Activated CD4-positive, alpha-beta T cell treated with anti-CD3 and anti-CD28 coated beads, Interleukin-2, amount 50 U/mL, for 4 hours (primary cell): Measurements from ENCODE around the gene TLX2.

Source experiments
- DNase-seq, 2 experiments: peaks; one replicate each; pipeline ENCODE4 v3.0.0-alpha.2; 2020

Gene TLX2

DNA sequence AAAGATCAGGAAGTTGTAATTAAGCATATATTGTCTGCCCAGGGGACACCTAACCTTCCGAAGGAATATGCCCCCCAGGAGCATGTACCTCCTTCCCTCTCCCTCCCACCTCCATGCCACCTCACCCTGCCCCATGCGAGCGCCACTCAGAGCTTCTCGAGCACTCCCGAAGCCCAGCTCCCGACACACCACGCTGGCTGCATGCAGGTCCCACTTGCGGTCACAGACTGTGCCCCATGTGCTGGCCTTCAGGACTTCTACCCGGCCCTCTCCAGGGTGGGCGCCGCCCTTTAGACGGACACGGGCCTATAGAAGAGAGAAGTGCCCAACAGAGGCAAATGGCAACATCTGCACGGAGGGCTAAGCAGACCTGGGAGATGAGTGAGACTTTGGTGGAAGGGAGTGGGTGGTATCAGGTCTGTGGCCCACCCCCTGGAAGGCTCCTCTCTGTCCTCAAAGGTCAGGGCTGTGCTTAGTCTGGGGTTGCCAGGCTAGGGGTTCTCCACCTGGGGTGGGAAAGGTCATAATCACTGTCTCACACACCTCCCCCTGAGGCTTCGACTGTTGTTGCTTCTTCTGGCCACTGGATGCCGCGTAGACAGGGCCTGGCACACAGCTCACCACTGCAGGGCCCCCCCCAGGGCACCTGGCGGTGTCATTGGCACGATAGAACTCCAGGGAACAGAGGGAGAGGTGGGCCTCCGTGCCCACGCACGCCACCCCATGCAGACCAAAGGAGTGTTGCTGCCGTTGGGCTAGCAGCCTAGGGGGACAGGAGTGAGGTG lies 22.1 kb downstream of the TLX2 start:
- DNase-seq = no peak

- no peak for DNase-seq
Measured at GRCh38 chr2:74537140-74537539, 22.9 kb downstream of the TLX2 start.

- DNase-seq = no peak
Measured at GRCh38 chr2:74538881-74539339, 24.7 kb downstream of the TLX2 start.

GRCh38 chr2:74540291-74540690 lies 26.0 kb downstream of the TLX2 start:
- no peak for DNase-seq

DNA sequence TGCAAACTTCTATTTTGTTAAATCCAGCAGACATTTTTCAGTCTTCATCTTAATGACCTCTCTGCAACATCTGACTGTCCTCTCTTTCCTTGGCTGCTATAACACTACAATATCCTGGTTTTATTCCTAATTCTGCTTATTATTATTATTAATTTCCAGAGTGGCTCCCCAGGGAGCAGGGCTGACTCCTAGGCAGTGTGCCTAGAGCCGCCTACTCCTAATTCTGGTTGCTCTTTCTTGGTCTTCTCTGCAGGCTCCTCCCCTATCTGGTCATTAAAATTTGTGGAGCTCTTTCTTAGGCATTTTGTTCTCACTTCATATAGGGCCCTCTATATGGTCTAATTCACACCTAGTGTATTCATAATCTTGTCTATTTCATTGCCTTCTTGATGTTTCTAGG lies 28.7 kb downstream of the TLX2 start:
- DNase-seq = no peak

GRCh38 chr2:74544634-74545033 lies 30.4 kb downstream of the TLX2 start:
- DNase-seq = no peak

DNA sequence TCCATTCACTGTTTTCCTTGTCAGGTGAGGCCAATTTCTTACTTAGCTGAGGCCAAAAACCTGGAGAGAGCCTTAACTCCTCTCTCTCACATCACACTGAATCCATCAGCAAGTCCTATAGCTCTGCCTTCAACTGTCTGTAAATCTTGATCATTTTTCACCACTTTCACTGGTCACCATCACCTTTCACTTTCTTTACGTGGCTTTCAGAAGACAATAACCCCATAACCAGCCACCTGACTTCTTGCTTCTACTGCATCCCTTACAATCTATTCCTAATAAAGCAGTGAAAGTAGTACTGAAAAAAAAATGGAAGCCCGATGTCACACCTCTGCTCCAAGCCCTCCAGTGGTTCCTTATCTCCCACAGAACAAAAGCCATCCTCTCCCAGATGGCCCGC lies 31.8 kb downstream of the TLX2 start:
- no peak for DNase-seq

DNA sequence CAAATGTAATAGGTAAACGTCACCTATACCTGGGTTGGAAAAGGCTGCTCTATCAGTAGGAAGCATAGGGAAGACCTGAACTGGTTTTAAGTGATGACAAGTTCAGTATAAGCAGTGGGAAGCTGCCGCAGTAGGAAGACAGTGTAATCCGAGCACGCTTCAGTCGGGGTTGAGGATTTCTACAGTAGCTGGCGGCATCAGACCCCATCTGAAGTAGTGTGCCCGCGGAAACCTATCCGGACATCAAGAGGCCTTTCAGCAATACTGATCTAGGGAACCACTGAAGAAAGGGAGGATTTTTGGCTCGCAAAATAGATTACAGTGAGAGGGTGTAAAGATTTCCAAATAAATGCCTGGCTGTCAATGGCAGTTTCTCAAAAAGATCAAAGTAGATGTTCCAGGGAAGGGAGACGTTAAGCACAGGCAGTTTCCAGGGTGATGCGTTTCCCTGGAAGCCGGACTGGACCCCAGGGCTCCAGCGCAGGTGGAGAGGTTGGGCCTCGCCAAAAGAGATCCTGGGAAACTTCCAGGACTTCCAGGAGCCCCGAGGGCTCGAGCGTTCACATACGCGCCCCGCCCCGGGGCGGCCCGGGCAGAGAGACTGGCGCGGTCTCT lies 34.1 kb downstream of the TLX2 start:
- DNase-seq = no peak

- DNase-seq = no peak
Measured at GRCh38 chr2:74548900-74549826, 34.9 kb downstream of the TLX2 start.

DNA sequence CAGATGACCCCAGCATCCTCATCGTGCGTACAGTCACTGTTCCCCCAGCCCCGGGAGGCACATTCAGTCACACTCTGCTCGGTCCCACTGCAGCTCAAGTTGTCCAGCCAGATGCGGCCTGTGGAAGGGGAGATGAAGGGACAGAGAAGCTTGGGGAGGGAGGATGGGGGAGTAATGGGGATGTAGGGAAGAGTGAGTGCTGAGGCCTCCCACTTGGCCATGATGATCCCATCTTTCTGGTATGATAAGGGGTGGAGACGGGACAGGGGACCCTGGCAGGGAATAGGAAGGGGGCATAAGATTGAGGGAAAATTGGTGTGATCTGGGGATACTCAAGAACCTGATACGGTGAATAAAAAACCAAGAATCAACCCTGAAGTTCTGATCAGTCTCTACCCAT lies 36.0 kb downstream of the TLX2 start:
- no peak for DNase-seq

GRCh38 chr2:74551530-74551929 lies 37.3 kb downstream of the TLX2 start:
- DNase-seq = no peak

GRCh38 chr2:74551942-74552913 lies 38.0 kb downstream of the TLX2 start:
- DNase-seq = no peak

DNA sequence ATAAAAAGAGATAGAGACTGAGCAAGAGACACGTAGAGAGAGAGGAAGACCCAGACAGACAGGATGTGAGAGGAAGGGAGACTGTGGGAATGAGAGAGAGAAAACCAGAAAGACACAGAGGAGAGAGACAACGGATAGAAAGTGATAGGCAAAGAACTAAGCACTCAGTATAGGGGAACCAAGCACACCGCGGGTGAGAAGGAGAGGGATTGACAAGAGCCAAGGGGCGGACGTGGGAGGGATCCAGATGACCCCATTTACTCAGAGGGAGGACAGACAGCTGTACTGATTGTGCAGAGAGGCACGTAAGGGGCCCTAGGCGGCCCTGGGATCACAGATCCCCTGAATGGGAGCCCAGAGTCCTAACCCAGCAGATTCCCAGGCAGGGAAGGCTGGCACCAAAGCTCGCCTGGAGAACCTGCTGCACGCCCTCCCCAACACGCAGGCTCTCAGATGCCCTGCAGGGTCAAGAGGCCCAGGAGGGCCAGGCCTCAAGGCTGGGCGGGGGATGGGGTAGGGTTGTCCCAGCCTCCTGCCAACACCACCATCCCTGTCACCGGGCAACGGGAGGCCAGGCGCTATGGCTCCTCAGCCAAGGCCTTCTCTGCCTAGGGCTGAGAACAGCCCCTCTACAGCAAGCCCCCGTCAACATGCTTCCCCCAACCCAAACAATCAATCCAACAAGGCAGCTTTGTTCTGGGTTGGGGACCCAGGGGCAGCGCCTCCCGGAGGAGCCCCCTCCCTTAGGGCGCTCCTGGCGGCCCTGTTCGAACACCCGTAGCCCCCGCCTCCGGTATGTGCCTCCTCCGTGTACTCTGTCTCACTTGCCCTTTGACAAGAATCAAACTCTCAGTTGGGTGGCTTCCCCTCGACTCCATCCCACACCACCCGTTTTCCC lies 38.9 kb downstream of the TLX2 start:
- DNase-seq = no peak

- DNase-seq = peak; percentile 71 to 74
Measured at GRCh38 chr2:74553892-74554819, 39.9 kb downstream of the TLX2 start, which contains the start of the genes DOK1 and LOXL3. Gene DOK1, plus strand, starts transcription at chr2:74554720. Its CDS starts 35 bp downstream, at chr2:74554755. Gene LOXL3, minus strand, starts transcription at chr2:74553942. Its CDS starts 1,308 bp downstream, at chr2:74552634.

DNA sequence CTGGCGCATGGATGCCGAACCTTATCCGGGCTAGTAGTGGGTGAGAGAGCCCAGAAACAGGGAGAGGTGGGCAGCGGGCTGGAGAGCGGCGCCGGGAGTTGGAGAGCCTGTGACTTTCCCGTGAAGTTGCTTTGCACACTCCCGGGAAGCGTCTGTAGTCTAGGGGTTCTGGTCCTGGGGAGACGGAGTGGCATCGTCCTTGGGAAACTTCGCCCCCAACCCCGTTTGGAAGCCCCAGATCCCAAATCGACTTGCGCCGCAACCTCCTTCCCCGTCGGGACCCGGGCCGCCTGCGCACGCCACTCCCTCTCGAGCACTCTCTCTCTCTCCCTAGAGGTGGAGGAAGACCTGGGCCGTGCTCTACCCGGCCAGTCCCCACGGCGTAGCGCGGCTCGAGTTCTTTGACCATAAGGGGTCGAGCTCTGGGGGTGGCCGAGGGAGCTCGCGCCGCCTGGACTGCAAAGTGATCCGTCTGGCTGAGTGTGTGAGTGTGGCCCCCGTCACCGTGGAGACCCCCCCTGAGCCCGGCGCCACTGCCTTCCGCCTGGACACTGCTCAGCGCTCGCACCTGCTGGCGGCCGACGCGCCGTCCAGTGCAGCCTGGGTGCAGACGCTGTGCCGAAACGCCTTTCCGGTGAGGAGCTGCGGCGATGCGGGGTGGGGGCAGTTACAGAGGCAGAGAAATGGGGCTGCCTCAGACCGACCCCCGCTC lies 40.7 kb downstream of the TLX2 start:
- DNase-seq = peak; percentile 28 to 30

- no peak for DNase-seq
Measured at GRCh38 chr2:74555610-74556103, 41.4 kb downstream of the TLX2 start.

- DNase-seq = no peak
Measured at GRCh38 chr2:74556159-74556558, 41.9 kb downstream of the TLX2 start.

GRCh38 chr2:74556831-74557370 lies 42.7 kb downstream of the TLX2 start:
- DNase-seq = no peak
